ENCODE measurements around the gene CADPS.

CADPS gene

GRCh38 chr3:62812631-62813030 is 62.6 kb downstream of the CADPS start:
- DNase-seq (ENCODE audit: low read depth in 2 of 2) = no peak

- no peak for DNase-seq (ENCODE audit: low read depth in 2 of 2)
Observed at GRCh38 chr3:62811119-62811518, 64.1 kb downstream of the CADPS start.

GRCh38 chr3:62809369-62809768 is 65.8 kb downstream of the CADPS start:
- DNase-seq (ENCODE audit: low read depth in 2 of 2) = no peak

DNA sequence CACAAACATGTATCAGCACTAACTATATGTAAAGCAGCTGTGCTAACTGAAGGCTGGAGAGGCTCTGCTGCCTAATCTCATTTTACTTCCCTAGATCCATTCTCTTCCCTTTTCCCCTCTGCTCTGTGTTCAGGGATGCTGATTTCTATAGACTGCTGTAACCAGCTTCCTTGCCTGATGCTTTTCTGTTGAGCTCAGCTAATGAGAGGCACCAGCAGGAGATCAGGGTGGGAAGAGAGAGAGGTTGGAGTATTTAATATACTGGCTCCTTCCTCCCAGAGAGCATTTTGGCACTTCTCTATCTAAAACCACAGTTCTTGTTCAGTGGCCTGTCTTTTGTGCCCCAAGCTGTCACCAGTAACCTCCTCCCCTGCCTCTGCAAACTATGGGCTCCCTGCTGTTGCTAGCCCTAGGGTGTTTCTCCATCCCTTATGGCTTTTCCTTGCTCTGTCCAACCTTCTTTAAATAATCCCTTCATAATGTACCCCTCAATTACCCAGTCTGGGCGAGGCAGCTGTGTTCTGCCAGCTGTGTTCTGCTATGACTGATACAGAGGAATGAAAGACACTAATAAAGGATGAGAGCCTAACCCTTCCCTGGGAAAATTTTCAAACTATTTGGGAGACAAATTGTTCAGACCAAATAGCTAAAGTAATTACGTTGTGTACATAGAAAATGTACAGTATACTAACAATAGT is 69.5 kb downstream of the CADPS start:
- no peak for DNase-seq (ENCODE audit: low read depth in 2 of 2)

DNA sequence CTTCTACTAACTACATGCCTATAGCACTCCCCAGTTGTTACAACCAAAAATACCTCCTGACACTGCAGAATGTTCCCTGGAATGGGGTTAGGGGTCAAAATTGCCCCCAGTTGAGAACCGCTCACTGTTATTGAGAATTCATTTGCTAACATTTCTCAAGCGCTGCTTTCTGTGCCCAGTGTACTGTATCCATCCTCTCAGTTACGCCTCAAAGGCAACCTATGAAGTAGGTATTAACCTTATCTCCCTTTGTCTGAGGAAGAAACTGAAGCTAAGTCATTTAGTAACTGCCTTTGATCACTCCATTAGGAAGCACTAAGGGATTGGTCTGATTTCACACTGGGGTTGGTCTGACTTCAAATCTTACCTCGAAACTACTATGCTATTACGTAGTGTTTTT is 70.1 kb downstream of the CADPS start:
- DNase-seq (ENCODE audit: low read depth in 2 of 2) = no peak

DNA sequence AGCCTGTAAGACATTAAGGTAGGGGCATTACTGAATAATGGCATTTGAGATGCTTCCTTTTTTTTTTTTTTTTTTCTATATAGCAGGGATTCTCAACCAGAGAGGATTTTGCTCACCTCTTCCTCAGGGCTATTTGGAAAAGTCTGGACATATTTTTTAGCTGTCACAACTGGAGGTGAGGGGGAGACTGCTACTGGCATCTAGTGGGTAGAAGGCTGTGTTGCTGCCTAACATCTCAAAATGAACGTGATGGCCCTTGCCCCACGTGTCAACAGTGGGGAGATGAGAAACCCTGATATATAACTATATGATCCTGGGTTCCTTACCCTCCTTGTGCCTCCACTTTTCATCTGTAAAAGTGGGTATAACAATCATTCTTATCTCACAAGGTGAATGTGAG is 71.9 kb downstream of the CADPS start:
- no peak for DNase-seq (ENCODE audit: low read depth in 2 of 2)

DNA sequence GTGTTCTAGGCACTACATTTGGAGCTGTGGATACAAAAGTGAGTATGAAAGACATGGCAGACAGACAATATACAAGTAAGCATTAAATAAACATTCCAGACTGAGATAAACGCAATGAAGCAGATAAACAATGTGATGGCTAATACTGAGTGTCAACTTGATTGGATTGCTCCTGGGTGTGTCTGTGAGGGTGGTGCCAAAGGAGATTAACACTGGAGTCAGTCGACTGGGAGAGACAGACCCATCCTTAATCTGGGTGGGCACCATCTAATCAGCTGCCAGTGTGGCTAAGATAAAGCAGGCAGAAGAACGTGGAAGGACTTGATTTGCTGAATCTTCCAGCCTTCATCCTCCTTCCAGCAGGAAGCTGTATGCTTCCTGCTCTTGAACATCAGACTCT is 77.2 kb downstream of the CADPS start:
- no peak for DNase-seq (ENCODE audit: low read depth in 2 of 2)

DNA sequence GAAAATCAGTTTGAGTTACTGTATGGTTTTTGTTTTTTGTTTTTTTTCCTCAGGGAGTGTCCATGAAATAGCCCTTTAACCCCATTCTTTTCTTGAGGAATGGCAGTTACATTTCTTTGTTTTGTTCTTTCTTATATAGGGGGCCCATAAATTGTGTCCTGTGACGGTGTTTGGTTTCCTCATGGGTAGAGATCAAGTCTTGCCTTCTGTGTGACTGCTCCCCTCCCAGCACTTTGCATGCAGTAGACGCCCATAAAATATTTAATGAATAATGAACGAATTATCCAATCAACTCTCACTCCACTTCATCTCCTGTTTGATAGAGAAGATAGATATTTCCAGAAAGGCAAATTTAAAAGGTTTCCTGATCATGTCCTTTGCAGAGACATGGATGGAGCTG is 78.1 kb downstream of the CADPS start:
- DNase-seq (ENCODE audit: low read depth in 2 of 2) = no peak

GRCh38 chr3:62795978-62796657 is 79.1 kb downstream of the CADPS start:
- no peak for DNase-seq (ENCODE audit: low read depth in 2 of 2)

DNA sequence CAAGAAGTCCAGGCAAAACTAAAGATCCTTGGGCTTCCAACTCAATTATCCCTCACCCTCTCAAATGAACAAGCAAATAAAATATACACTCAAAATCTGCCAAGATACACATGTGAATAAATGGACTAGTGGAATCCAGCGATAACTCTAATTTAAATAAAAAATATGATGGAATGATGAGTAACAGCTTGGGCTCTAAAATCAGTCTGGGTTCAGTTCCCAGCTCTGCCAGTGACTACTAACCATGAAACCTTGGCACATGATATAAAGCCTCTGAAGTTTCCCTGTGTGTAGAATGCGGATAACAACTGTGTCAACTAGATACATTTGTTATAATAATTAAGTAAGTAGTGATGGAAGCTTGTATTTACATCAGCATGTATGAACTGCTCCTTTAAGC is 81.3 kb downstream of the CADPS start:
- no peak for DNase-seq (ENCODE audit: low read depth in 2 of 2)

DNA sequence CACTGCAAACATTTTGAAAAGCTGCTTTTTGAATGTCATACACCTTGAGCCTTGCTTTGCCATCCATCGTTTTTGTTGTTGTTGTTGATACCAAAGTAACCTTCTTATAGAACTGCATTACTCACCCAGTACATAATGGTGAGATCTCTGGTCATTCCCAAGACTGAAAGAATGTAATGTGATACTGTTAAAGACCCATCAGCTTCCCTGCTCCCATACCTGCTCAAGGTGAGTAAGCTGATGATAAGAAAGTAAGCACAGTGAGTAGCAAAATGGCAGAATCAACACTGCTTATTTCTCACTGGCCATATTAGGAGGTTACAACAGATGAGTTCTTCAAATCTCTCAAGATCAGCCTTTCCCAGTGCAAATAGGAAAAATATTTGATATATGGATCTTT is 89.8 kb downstream of the CADPS start:
- no peak for DNase-seq (ENCODE audit: low read depth in 2 of 2)

DNA sequence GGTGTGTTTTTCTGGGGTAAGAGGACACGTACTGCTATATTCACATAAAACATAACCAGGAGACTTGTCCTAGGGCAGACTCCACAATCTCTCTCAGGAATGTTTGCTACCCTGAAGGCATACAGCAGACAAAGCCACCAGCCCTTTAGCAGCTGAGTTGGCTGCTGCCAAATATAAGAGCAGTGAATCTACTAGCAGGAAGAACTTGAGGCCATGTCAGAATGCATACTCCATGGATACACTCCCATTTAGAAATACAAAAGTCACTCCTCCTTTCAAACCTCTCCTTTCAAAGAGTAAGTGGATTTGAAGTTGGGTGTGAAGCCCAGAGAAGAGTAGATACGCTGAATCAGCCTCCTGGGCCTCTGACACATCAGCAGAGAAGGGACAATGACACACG is 94.1 kb downstream of the CADPS start:
- no peak for DNase-seq (ENCODE audit: low read depth in 2 of 2)

DNA sequence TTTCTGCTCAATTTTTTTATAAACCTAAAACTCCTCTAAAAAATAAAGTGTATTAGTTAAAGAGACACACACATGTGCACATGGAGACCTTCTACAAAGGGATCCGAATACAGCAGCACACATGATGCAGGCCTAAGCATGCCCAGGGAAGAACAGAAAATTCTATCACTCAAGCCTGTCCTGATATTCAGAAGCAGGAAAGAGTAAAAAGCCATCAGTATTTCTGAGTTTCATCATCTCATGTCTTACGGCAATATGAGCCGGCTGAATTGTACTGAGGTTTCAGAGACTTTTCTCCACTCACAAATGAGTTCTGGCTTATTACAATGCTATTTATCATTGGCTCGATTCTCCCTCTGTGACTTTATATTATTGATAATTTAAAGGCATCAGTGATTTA is 97.5 kb downstream of the CADPS start:
- no peak for DNase-seq (ENCODE audit: low read depth in 2 of 2)

DNA sequence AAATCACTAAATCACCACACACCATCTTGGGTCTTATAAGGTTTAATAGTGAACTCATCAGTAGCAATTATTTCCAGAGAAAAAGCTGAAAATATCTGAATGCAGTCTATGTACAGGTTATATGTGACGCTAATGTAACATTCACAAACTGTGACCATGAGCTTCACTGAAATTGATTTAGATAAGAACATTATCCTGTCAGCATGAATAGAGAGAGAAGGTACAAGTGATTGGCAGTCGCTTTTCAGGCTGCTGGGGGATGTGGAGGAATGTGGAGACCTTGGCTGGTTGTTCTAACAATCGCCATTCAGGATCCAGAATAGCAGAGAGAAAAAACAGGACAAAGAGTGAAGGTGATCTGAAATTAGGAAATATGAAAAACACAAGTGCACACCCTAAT is 98.1 kb downstream of the CADPS start:
- no peak for DNase-seq (ENCODE audit: low read depth in 2 of 2)

- DNase-seq (ENCODE audit: low read depth in 2 of 2) = no peak
Observed at GRCh38 chr3:62774221-62774620, 101.0 kb downstream of the CADPS start.

DNA sequence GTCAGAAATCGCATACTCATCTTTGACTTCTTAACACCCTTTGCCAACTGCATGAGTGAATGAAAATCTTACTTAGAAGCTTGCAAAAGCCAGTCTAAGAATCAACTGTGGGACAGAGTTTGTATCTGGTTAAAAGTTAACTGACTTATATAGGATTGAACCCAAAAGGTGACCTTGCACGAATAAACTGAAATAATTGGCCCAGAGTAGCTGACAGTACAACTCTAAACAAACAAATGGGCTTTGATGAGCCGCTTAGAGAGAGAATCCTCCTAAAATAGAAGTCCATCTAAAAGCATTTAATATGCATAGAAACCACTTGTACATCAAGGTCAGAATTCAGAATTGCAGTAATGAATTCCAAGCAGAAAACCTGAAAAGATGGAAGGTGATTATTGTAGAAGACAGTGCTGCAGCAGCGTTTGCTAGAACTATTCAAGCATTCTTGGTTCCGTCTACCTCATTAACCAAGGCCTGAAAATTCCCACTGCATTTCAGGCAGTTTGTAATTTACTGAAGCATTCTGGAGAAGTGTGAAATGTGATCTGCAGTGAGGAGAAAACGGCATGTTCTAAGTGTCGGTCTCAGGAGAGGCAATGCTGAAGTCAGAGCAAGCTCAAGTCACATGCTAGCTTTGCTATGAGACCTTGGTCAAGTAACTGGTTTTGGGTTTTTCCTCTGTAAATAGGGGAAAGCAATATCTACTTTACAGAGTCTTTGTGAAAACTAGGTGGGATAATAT is 103.7 kb downstream of the CADPS start:
- no peak for DNase-seq (ENCODE audit: low read depth in 2 of 2)

GRCh38 chr3:62768896-62769295 is 106.3 kb downstream of the CADPS start:
- no peak for DNase-seq (ENCODE audit: low read depth in 2 of 2)

DNA sequence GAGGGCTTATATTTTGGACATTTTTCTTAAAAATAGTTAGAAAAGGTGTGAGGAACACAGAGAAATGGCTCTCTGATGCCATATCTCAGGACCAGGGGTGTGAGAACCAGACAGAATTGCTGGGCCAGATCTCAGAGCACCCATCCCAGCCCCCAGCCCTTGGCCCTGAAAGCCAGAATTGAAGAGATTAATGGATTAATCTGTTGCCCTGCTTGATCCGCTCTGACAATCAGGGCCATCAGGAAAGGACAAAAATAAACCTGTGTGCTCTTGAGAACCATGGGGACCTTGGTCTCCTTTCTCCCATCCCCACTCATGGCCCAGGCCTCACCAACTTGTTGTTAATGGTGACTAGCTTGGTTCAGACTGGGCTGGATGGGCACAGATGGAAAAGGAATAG is 113.5 kb downstream of the CADPS start:
- DNase-seq (ENCODE audit: low read depth in 2 of 2) = no peak

GRCh38 chr3:62761311-62761710 is 113.9 kb downstream of the CADPS start:
- DNase-seq (ENCODE audit: low read depth in 2 of 2) = no peak

DNA sequence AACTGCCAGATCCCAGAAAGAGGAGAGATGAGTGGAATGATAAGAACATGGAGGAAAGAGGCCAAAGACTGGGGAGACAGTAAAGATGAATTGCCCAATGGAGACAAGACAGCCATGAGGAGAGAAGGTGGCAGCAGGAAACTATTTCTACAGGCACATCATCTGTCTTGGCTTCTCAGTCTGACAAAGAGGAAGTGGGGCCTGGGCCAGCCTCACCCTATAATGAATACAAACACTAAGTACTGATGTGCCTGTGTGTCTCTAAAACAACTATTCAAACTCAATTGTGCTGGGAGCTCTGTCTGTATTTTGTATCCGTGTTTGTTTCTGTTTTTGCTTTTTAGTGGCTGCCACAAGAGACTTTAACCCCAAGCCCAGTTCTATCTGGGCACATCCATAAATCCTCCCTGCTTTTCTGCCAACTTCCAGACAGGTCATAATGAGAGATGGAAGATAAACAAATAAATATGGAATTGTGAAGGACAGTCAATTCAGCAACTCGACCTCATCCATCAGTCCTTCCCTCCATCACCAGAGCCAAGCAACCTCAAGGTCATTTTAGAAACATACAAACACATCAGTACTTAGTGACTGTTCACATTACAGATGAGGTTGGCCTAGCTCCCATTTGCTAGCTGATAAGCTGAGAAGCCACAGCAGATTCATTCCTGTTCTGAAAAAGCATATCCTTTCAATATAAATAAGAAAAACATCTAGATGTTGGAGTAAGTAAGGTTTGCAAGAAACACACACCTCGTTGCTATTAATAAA is 116.7 kb downstream of the CADPS start:
- DNase-seq (ENCODE audit: low read depth in 2 of 2) = no peak

DNA sequence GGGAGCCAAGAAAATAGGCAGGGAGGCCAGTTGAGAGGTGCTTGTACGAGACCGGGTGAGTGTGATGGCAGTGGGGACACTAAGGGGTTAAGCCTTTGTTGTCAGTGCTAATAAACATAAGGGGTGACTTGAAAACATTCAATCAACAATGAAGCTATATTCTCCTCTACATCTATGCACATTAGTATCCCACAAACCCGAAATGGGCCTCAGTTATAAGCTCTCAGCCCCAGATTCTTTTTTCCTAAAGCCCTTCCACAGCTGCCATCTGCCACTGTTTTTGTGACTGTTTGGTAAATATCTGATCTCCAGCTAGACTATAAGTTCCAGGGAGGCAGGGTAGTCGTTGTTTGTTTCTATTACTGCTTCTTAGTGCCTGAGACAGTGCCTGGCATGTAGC is 118.2 kb downstream of the CADPS start:
- no peak for DNase-seq (ENCODE audit: low read depth in 2 of 2)

DNA sequence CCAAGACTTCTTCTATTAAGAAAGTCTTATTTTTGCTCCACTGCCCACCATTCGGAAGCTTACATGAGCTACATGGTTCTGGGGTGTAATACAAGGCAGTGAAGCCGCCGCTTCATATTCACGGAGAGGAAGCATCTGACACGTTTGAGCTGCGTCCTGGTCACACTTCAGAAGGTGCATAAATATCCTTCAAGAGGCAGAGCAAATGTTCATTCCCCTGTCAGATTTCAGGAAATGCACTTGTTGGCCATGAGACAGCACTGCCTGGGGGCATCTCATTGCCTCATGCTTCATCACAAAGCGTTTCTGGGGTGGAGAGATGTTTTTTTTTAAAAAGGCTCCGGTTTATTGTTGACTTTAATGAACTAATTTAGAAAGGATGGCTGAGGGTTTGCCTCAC is 119.9 kb downstream of the CADPS start:
- no peak for DNase-seq (ENCODE audit: low read depth in 2 of 2)

Data from stimulated activated CD4-positive, alpha-beta T cell treated with anti-CD3 and anti-CD28 coated beads, Interleukin-1b, Interleukin-23, amount 100 ng/mL, for 1 hour (primary cell).